ENCODE results near the gene GNB1L.

Gene GNB1L

DNA sequence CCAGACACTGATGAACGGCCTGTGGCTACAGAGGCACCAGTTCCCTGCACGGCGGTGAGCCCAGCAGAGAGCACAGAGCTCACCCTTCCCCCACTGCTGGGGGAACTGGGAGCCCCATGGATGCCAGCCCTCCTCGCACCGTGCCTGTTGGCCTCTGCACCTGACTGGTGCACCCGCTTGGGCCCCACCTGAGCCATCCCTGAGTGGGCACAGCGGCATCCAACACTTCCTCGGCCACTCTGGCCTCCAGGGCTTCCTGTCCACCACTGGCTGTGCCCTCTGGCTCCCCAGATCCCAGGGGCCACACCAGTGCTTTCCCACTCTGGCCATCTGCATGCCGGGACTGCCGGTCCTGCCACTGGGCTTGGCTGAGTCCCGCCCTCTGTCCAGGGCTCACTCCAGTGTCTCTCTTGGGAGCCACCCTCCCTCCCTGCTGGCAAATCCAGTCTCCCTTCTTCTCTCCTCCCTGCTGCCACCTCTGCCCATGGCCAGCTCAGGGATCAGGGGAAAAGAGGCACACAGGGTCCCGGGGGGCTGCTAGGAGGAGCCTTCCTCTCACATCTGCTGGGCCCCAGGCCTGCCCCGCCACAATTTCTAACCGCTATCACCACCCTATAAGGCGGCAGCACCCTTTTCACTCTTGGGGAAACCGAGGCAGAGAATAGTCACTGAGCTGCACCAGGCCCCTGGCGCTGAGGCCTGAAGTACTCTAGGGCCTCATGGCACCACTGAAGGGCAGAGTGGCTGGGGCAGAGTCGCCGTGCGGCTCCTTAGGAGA lies 33.0 kb downstream of the GNB1L start:
- no peak for DNase-seq

DNA sequence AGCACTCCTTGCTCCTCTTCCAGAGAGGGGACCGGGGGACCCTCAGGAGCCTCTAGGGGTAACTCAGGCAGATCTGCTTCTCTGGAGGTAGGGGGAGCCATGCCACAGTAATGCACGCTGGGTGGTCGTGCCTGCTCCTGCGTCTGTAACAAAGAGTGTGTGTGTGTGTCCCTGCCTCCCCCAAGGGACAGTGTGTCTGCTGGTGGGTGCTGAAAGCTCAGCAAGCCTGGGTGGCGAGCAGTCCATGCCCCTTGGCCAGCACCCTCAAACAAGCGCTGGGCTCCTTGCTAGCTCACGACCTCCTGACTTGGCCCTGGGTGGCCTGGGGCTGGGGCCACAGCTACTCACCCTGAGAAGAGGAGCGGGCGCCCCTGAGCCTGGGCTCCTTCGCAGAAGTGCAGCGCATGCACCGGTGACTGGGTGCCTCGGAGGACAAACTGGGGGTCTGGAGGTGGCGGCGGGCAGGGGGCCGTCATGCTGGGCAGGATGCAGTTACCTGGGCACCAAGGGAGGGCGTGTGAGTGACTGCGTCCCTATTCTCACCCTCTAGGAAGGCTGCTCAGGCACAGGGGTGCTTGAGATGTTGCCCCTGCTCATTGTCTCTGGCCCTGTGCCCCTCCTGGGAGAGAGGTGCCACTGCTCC lies 33.7 kb downstream of the GNB1L start:
- DNase-seq: no peak

DNA sequence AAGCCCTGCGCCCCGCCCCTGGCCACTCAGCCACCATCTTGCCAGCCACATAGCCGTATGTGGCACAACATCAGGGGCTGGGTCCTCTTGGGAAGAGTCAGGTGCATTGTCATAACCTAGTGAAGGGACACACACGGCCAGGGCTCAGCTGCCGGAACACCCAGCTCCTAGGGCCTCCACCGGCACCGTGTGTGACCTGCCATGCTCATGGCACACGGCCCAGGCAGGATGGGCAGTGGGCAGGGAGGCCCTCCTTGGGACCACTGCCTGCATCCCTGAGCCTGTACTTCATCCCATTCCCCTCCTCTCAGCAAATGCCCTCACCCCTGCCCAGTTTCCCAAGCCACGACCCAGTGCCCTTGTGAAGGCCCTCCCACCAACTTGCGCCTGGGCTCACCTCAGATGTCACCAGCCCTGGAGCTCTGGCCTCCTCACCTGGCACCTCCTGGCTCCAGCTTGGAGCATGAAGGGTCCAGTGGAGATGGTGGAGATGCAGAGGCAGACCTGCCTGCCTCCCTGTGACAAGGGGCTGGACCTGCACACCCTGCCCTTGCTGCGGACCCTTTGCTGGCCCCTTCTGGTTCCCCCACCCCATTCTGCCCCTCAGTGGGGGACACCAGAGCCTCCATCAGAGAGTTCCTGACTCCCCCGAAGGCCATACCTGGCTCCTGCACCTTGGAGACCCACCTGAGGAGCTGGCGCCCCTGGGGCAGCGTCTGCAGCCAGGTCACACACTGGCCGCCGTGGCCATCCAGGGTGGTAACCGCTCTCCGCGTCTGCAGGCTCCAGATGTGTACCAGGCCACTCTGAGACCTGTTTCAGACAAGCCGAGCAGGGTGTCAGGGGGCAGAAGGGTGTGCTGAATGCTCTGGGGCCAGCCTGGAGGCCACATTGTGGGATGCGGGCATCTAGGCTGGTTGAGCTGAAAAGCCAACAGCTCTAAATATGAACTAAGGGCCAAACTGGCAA lies 34.5 kb downstream of the GNB1L start:
- DNase-seq: no peak

DNA sequence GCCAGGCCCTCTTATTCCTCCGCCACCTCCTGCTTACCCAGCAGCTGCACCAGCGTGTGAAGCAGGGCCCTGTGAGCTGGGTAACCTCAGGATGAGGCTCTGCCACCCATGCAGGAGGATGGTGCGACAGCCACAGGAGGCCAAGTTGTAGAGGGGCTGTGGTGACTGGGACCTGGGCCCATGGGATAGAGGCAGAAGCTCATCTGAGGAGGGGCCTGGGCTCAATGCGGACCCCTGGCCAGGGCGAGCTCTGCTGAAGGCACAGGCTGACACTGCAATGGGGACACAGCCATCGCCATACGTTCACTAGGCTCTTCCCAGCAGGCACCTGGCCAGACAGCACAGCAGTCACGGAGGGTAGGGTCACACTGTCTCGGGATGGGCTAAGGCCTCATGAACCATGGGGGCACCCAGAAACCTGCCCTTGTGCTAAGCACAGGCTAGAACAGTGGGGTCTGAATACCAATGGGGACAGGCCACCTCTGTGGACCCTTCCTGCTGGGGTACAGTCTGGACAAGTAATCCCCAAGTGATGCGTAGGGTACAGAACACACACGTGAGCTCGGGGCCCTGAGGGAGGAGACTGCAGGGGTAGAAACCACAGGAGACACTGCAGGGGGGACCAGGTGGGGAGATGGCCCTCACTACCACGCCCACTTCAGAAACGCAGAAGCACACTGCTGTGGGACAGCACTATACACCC lies 35.3 kb downstream of the GNB1L start:
- no peak for DNase-seq

DNA sequence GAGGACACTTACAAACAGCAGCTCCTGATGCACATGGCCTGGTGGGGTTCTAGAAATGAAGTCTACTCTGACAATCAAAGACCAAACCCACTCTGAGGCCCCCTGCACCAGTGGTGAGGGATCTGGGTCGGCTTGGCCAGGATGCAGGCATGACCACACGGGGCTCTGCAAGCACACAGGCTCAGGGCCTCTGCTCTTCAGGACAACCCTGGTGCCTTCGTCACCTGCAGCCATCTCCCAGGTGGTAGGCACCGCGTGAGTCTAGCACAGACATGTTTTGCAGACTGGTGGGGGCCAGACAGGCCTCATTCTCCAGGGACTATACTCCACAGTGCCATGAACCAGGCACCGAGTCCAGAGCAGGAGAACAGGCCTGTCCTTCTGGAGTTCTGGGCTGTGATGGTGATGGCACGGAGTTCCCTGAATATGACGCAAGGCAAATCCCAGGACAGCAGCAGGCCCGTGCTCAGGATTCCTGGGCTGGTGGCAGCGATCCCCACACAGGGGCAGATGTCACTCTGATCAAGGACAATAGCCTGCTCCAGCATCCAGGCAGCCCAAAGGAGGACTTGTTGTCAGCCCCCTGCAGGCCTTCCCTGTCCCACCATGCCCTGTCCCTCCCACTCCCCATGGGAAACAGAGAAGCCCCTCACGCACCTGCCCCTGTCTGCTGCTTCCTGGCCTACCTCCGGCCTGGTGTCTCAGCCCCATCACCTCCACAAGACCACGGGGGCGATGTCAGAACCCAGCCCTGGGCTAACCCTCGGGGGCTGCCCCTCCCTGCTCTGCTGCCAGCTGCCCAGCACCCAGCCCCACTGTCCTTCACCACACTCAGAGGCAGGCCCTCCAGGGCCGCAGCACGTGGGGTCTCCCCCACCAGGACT lies 36.1 kb downstream of the GNB1L start:
- DNase-seq: no peak

- no peak for DNase-seq
Measured at GRCh38 chr22:19816372-19817119, 38.1 kb downstream of the GNB1L start.

GRCh38 chr22:19815823-19816290 lies 38.8 kb downstream of the GNB1L start:
- no peak for DNase-seq

DNA sequence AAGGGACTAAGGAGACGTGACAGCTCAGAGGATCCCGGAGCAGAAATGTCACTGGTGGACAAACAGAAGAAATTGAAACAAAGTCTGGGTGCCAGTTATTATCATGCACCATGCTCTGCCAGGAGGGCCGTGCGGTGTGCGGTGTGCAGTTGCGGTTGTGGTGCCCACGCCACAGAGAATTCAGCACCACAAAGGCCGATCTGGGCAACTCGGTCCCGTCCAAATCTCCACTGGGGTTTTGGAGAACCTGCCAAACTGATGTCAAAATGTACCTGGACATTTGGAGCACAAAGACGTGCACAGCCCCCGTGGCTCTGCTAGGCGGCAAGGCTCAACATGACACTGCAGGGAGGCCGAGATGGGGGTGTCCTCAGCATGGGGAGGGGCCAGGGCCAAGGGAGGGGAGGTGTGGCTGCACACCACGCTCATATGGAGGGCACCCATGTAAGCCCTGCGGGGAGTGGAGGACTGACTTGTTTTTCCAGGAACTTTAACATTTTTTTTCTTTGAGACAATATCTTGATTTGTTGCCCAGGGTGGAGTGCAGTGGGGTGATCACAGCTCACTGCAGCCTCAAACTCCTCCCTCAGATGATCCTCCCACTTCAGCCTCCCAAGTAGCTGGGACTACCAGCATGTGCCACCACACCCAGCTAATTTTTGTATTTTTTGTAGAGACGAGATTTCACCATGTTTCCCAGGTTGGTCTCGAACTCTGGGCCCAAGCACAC lies 39.4 kb downstream of the GNB1L start:
- no peak for DNase-seq

GRCh38 chr22:19814428-19814827 lies 40.2 kb downstream of the GNB1L start:
- DNase-seq: no peak

GRCh38 chr22:19812910-19813309 lies 41.8 kb downstream of the GNB1L start:
- no peak for DNase-seq

GRCh38 chr22:19811811-19812771 lies 42.6 kb downstream of the GNB1L start:
- DNase-seq: no peak

- DNase-seq: no peak
Measured at GRCh38 chr22:19811211-19811621, 43.5 kb downstream of the GNB1L start.

- no peak for DNase-seq
Measured at GRCh38 chr22:19810381-19811201, 44.1 kb downstream of the GNB1L start.

GRCh38 chr22:19809741-19810140 lies 44.9 kb downstream of the GNB1L start:
- DNase-seq: no peak

- no peak for DNase-seq
Measured at GRCh38 chr22:19808873-19809478, 45.7 kb downstream of the GNB1L start.

- no peak for DNase-seq
Measured at GRCh38 chr22:19807914-19808872, 46.5 kb downstream of the GNB1L start.
